ENCODE measurements around the gene VEZT.

VEZT gene

DNA sequence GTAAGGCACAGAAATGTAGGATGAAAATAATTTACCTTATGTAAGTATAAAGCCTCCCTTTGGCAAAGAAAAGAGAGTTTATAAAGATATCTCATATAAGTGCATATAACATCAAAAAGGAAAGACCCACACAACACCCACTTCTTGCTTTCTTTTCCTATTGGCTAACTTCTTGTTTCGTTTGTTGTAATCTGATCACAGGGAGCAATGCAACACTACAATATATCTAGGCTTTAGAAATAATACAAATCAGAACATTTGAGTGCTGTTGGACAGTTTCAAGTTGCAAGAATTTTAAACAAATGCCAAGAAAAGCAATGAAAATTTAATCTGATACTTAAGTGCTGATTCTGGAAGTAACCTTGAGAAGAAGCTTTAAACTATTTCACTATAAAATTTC lies 1.7 kb upstream of the VEZT start:
- Histone ChIP-seq H3K27me3 (replicated peaks; ENCODE audit: control insufficient read depth, insufficient read depth, low read length) (no peaks in the 10 kb centered on the region), H3K4me3 (replicated peaks; ENCODE audit: low read depth, low read length) (peak overlapping the region; percentile 92), H3K36me3 (ENCODE audit: control insufficient read depth, insufficient read depth, low read length) (no peaks in the 10 kb centered on the region)
- TF ChIP-seq, protein P1, sequence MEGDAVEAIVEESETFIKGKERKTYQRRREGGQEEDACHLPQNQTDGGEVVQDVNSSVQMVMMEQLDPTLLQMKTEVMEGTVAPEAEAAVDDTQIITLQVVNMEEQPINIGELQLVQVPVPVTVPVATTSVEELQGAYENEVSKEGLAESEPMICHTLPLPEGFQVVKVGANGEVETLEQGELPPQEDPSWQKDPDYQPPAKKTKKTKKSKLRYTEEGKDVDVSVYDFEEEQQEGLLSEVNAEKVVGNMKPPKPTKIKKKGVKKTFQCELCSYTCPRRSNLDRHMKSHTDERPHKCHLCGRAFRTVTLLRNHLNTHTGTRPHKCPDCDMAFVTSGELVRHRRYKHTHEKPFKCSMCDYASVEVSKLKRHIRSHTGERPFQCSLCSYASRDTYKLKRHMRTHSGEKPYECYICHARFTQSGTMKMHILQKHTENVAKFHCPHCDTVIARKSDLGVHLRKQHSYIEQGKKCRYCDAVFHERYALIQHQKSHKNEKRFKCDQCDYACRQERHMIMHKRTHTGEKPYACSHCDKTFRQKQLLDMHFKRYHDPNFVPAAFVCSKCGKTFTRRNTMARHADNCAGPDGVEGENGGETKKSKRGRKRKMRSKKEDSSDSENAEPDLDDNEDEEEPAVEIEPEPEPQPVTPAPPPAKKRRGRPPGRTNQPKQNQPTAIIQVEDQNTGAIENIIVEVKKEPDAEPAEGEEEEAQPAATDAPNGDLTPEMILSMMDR (IDR thresholded peaks at IDR 0.05; ENCODE audit: insufficient read depth, low read length, poor library complexity, severe bottlenecking): no peak
- DNase-seq (ENCODE audit: extremely low read depth, insufficient read length): no peak

DNA sequence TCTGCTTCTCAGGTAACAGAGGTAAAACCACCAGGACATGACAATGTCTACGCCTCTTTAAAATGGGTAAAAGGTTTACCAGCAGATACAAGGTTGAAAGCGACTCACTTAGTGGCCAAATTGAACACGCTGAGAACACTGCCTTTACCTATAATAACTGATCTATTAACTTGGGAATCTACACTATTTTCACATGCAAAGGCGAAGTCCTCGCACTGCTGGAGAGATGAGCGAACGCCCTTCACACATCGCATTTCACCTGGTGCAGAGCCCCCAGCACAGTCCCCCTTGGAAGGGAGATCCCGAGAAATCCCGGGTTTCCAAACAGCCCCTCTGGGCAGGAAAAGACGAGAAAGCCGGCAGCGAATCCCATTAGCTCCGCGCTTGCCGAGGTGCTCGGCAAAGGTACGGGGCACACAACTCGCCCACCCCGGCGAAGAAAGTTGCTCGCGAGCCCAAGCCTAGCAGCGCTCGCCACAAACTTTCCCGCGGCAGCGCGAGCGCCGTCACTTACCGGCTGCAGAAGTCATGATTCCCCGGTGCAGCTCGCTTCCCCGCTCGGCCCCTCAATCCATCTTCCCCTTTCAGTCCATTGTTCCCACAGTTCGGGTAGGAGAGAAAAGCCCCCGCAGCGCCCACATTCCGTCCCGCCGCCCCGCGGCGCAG lies 763 bp upstream of the VEZT start:
- no peaks in the 10 kb centered on the region for H3K36me3 ChIP-seq (ENCODE audit: control insufficient read depth, insufficient read depth, low read length)
- H3K27me3 ChIP-seq (replicated peaks; ENCODE audit: control insufficient read depth, insufficient read depth, low read length): no peaks in the 10 kb centered on the region
- H3K4me3 ChIP-seq (replicated peaks; ENCODE audit: low read depth, low read length): peak overlapping the region; percentile 92
- DNase-seq (ENCODE audit: extremely low read depth, insufficient read length): no peak
- TF ChIP-seq, protein P1 (IDR thresholded peaks at IDR 0.05; ENCODE audit: insufficient read depth, low read length, poor library complexity, severe bottlenecking): no peak

DNA sequence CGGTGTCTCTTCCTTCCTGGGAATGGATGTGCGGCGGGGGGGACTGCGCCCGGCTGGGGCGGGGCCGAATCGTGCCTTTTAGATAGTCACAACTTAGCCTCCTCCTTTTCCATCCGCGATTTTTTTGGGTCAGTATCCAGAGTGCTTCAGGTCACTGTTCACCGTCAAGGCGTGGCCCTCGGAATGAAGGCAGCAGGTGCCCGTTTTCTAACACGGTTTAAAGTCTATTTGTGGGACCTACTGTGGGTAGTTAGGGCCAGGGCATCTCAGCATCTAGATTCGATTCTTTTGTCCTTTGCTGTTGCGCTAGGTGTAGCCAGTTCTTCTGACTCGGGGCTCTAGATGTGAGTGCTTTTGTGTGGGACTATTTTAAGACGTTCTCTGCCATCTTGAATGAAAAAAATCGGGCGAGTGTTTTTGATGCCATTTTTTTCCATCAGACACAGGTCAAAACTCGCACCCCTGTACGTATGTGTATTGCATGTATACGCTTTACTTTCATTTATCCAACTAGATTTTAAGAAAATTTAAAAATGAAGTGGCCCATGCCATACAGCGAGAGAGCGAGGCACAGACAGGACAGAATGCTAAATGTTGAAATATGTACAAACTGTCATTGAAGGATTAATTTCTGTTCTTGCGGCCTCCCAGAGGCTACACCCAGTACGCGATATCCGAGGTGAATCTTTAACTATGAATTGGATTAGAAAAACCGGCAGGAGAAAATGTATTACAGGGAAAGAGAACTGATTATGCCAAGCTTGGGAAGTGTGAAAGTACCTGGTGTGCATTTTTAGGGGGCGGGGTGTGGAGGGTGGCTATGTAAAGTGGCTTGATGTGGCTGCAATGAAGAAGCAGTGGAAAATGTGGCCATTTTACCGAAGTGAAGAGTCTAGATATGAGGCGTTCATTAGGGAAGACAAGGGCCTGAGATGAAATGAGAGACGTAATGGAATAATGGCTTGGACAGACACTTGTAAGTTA lies 835 bp downstream of the VEZT start:
- Histone ChIP-seq H3K36me3 (ENCODE audit: control insufficient read depth, insufficient read depth, low read length) (no peaks in the 10 kb centered on the region), H3K4me3 (replicated peaks; ENCODE audit: low read depth, low read length) (peak overlapping the region; percentile 86), H3K27me3 (replicated peaks; ENCODE audit: control insufficient read depth, insufficient read depth, low read length) (no peaks in the 10 kb centered on the region)
- TF ChIP-seq, protein P1 (IDR thresholded peaks at IDR 0.05; ENCODE audit: insufficient read depth, low read length, poor library complexity, severe bottlenecking): no peak
- peak; percentile 65 for DNase-seq (ENCODE audit: extremely low read depth, insufficient read length)

DNA sequence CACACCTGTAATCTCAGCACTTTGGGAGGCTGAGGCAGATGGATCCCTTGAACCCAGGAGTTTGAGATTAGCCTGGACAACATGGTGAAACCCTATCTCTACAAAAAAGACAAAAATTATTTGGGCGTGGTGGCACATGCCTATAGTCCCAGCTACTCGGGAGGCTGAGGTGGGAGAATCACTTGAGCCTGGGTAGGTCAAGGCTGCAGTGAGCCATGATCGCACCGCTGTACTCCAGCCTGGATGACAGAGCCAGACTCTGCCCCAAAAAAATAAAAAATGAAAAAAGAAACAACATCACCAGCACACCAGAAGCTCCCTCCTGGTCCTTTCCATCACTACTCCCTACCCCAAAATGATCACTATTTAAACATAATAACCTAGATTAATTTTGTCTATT lies 2.6 kb downstream of the VEZT start:
- Histone ChIP-seq H3K36me3 (ENCODE audit: control insufficient read depth, insufficient read depth, low read length) (peaks cover 5% of the 10 kb centered on the region), H3K27me3 (replicated peaks; ENCODE audit: control insufficient read depth, insufficient read depth, low read length) (no peaks in the 10 kb centered on the region), H3K4me3 (replicated peaks; ENCODE audit: low read depth, low read length) (peak overlapping the region; percentile 86)
- TF ChIP-seq, protein P1 (IDR thresholded peaks at IDR 0.05; ENCODE audit: insufficient read depth, low read length, poor library complexity, severe bottlenecking): no peak
- DNase-seq (ENCODE audit: extremely low read depth, insufficient read length): no peak

DNA sequence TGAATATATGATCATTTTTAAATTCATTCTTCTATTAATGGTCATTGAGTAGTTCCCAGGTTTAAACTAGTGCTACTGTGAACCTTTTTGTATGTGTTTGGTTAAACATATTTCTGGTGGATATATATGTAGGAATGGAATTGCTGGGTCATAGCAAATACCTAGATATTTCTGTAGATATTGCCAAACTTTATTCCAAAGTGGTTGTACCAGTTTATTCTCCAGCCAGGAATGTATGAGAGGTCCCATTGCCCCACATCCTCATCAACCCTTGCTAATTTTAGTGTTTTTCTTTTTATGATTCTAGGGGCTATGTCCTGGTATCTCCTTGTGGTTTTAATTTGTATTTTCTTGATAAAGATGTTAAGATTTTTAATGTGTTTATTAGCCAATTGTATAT lies 3.1 kb downstream of the VEZT start:
- Histone ChIP-seq H3K36me3 (ENCODE audit: control insufficient read depth, insufficient read depth, low read length) (peaks cover 6% of the 10 kb centered on the region), H3K4me3 (replicated peaks; ENCODE audit: low read depth, low read length) (no peak overlapping the region), H3K27me3 (replicated peaks; ENCODE audit: control insufficient read depth, insufficient read depth, low read length) (no peaks in the 10 kb centered on the region)
- TF ChIP-seq, protein P1 (IDR thresholded peaks at IDR 0.05; ENCODE audit: insufficient read depth, low read length, poor library complexity, severe bottlenecking): no peak
- DNase-seq (ENCODE audit: extremely low read depth, insufficient read length): no peak

Measured in GM06990 (cell line).